SH-SY5Y (cell line): ENCODE data around the gene ABHD17B.

ENCODE experiments used
- GATA2 ChIP-seq: IDR thresholded peaks from 2 replicates; pipeline ENCODE4 v1.6.1; 2011; ENCODE audit warnings: mild to moderate bottlenecking, low read depth, low read length
- GATA3 ChIP-seq: IDR thresholded peaks from 2 replicates; pipeline ENCODE4 v1.6.1; 2011; ENCODE audit warnings: low read depth, mild to moderate bottlenecking, low read length, moderate library complexity

DNA sequence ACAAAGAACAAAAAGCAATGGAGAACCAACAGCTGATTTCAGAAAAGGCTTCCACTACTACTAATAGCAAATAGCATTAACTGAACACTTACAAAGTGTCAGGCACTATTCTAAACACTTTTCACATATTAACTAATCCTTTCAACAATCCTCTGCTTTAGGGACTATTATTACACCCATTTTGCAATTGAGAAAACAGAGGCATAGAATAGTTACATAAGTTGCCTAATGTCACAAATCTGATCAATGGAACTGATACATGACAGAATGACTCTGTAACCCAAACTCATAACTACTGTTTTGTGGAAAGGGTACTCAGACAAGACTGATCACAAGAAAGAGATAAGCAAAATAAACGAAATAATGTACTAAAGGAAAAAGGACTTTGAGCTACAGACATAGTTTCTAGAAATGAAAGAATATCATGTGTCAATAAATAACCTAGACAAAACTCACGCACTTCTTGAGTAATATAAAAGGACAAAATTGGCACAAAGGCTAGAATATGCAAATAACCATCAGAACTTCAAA, 31.3 kb downstream of the ABHD17B start:
- TF ChIP-seq GATA2: no peak
- no peak for TF ChIP-seq GATA3
